K562 treated with DMSO at 1 percent for 48 hours (cell line): ENCODE measurements around the gene C11orf52. TPM values are rescaled to one million over a fixed set of nuclear protein-coding genes. Genes with fewer than 3 reads are reported as not detected.

Source experiments
- total RNA-seq: library from RNA; unstranded; fragments of 300-600 nt; gene quantifications from 2 replicates; pipeline ENCODE4 v1.2.3, GENCODE V29; 2022; ENCODE audit warnings: low replicate concordance; ENCODE audit errors: extremely low read depth

C11orf52 gene
- not detected in 2 replicates for total RNA-seq

GRCh38 chr11:111918390-111919256 is at the start of gene C11orf52:
Gene C11orf52 (plus strand): TSS chr11:111918913. CDS start chr11:111918973, 60 bp downstream.

GRCh38 chr11:111870886-111871692 is 47.6 kb upstream of the C11orf52 start, which contains the start of gene ALG9:
Gene ALG9 (minus strand): TSS chr11:111871581. CDS start chr11:111871482, 99 bp downstream.

GRCh38 chr11:111878849-111879636 is 39.7 kb upstream of the C11orf52 start, which contains the start of the genes CFAP68 and FDXACB1:
Gene CFAP68 (plus strand): TSS chr11:111879541. CDS start chr11:111879561, 20 bp downstream.
Gene FDXACB1 (minus strand): TSS chr11:111879165. CDS start chr11:111879132, 33 bp downstream.

GRCh38 chr11:111911563-111912401 is 6.9 kb upstream of the C11orf52 start, which contains the start of gene CRYAB:
Gene CRYAB (minus strand): TSS chr11:111911770. CDS start chr11:111911724, 46 bp downstream.

GRCh38 chr11:111912535-111912934 is 6.2 kb upstream of the C11orf52 start, which contains the start of gene HSPB2:
Gene HSPB2 (plus strand): TSS chr11:111912734. CDS start chr11:111912830, 96 bp downstream.

Other genes with a start within 250 kb of the C11orf52 start
- gene PPP2R1B, start 152.5 kb upstream of the C11orf52 start, total RNA-seq = not detected in 2 replicates
- gene ALG9, start 47.3 kb upstream of the C11orf52 start, total RNA-seq = not detected in 2 replicates
- not detected in 2 replicates for gene FDXACB1, start 39.7 kb upstream of the C11orf52 start, total RNA-seq
- not detected in 2 replicates for gene CFAP68, start 39.4 kb upstream of the C11orf52 start, total RNA-seq
- not detected in 2 replicates for gene CRYAB, start 7.1 kb upstream of the C11orf52 start, total RNA-seq
- gene HSPB2, start 6.2 kb upstream of the C11orf52 start, total RNA-seq = not detected in 2 replicates
- gene DIXDC1, start 18.4 kb downstream of the C11orf52 start, total RNA-seq = not detected in 2 replicates
- gene DLAT, start 106.5 kb downstream of the C11orf52 start, total RNA-seq = not detected in 2 replicates
- gene PIH1D2, start 155.1 kb downstream of the C11orf52 start, total RNA-seq = not detected in 2 replicates
- gene NKAPD1, start 155.4 kb downstream of the C11orf52 start, total RNA-seq = not detected in 2 replicates
- 763 TPM in 1 of 2 replicates, not detected in the other for gene TIMM8B, start 167.8 kb downstream of the C11orf52 start, total RNA-seq
- not detected in 2 replicates for gene SDHD, start 168.0 kb downstream of the C11orf52 start, total RNA-seq
- gene IL18, start 245.2 kb downstream of the C11orf52 start, total RNA-seq = not detected in 2 replicates
- gene TEX12, start 248.5 kb downstream of the C11orf52 start, total RNA-seq = not detected in 2 replicates